Activated T-helper 2 cell treated with anti-CD3 and anti-CD28 coated beads, Interferon-gamma antibody, Interleukin-2, Interleukin-4, amounts not matched to agents 10 μg/mL and 5 μg/mL and 100 μg/mL, durations not matched to agents 14 hours and 24 hours and 36 hours (primary cell): ENCODE results near the gene CYP19A1. TPM values are rescaled to one million over a fixed set of nuclear protein-coding genes. Genes with fewer than 3 reads are reported as not detected.
"Not testable (repeated sequence)": the region's sequence is repeated elsewhere in the genome, so short reads cannot be mapped to it uniquely, and the experiment has no call there.

Experiments
- DNase-seq: peaks from one replicate; pipeline ENCODE4 v3.0.0; 2021; ENCODE audit warnings: low spot score
- H3K27ac Mint-ChIP-seq: one replicate; pipeline ENCODE4 v1.8.0; 2021; ENCODE audit warnings: mixed read lengths
- H3K27me3 Mint-ChIP-seq: one replicate; pipeline ENCODE4 v1.8.0; 2021; ENCODE audit warnings: low read depth, mixed read lengths
- H3K36me3 Mint-ChIP-seq: one replicate; pipeline ENCODE4 v1.8.0; 2021; ENCODE audit warnings: low read depth, mixed read lengths
- H3K4me1 Mint-ChIP-seq: one replicate; pipeline ENCODE4 v1.8.0; 2021; ENCODE audit warnings: low read depth, mixed read lengths
- H3K4me3 Mint-ChIP-seq: one replicate; pipeline ENCODE4 v1.8.0; 2021; ENCODE audit warnings: low read depth, mild to moderate bottlenecking, moderate library complexity, mixed read lengths
- H3K9me3 Mint-ChIP-seq: one replicate; pipeline ENCODE4 v1.8.0; 2021; ENCODE audit warnings: mixed read lengths
- intact Hi-C: fragments of 100-400 bp; cut with micrococcal nuclease; formaldehyde crosslinking; loops from one replicate; pipeline ENCODE4 v1.15.1; 2023
- total RNA-seq: library from RNA; stranded (reverse); gene quantifications from 2 replicates; pipeline ENCODE4 v1.2.3, GENCODE V29; 2022

CYP19A1 gene
- total RNA-seq, 1 donor from 2014 or later: 2.3 TPM

DNA sequence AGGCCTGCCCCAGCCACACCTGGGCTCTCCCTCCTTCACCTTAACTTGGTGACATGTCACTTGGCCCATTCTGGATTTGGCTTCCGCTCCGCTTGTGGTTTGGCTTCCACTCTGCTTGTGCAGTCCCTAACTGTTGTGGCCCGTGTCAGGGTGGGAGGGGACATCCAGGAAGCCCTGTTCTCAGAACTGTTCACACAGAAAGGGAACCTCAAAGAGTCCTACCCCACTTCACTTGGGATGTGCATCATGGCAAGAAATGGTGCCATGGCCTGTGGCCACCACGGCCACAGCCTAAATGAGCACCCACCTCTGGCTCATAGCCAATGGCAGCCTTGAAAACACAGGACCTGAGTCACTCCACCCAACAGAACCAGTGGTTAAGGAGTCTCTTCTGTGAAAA, 63.4 kb downstream of the CYP19A1 start:
- intact Hi-C loops: loop anchor here (5.0 kb wide), 1 partner anchor 43 kb away; no protein-coding TSS in a partner anchor
- Mint-ChIP-seq H3K27me3 (peaks cover 17% of the 10 kb centered on the region), H3K27ac (no peak overlapping the region), H3K4me1 (peaks cover 16% of the 10 kb centered on the region), H3K4me3 (no peak overlapping the region), H3K9me3 (no peaks in the 10 kb centered on the region), H3K36me3 (no peaks in the 10 kb centered on the region)
- DNase-seq: peak; percentile 13

GRCh38 chr15:51270706-51271105, 67.7 kb downstream of the CYP19A1 start:
- H3K36me3 Mint-ChIP-seq: no peaks in the 10 kb centered on the region
- intact Hi-C loops: loop anchor here (2.0 to 5.0 kb wide), 2 partner anchors 26 to 38 kb away; no protein-coding TSS in a partner anchor
- H3K9me3 Mint-ChIP-seq: no peaks in the 10 kb centered on the region
- H3K4me3 Mint-ChIP-seq: no peak overlapping the region
- no peak overlapping the region for H3K27ac Mint-ChIP-seq
- H3K27me3 Mint-ChIP-seq: peaks cover 20% of the 10 kb centered on the region
- H3K4me1 Mint-ChIP-seq: peaks cover 13% of the 10 kb centered on the region
- no peak for DNase-seq

DNA sequence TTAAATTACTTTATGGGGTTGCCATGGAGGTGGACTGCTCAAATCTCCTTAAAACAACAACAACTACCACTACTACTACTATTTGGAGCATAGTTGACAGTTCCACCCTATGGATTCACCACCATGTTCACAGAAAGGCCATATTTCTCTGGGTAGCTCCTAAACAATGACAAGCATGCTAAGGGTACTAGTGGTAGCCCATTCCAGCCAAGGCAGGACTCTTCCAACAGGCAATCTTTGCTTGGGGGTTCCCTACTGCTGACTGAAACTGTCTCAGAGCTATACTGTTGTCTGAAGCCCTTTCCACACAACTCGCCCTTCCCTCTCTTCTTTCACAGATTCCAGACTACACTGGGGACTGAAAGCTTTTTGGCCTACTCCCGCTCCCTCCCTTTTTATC, 68.9 kb downstream of the CYP19A1 start:
- Mint-ChIP-seq H3K4me1 (peaks cover 10% of the 10 kb centered on the region), H3K27ac (no peak overlapping the region), H3K27me3 (peaks cover 23% of the 10 kb centered on the region), H3K9me3 (no peaks in the 10 kb centered on the region), H3K36me3 (no peaks in the 10 kb centered on the region), H3K4me3 (no peak overlapping the region)
- no peak for DNase-seq
- intact Hi-C loops: no loop called here

GRCh38 chr15:51267703-51268083, 70.7 kb downstream of the CYP19A1 start:
- Mint-ChIP-seq H3K36me3 (no peaks in the 10 kb centered on the region), H3K9me3 (no peaks in the 10 kb centered on the region), H3K27me3 (peaks cover 23% of the 10 kb centered on the region), H3K4me1 (peaks cover 10% of the 10 kb centered on the region), H3K4me3 (peak overlapping the region; percentile 15), H3K27ac (no peak overlapping the region)
- intact Hi-C loops: no loop called here
- no peak for DNase-seq

DNA sequence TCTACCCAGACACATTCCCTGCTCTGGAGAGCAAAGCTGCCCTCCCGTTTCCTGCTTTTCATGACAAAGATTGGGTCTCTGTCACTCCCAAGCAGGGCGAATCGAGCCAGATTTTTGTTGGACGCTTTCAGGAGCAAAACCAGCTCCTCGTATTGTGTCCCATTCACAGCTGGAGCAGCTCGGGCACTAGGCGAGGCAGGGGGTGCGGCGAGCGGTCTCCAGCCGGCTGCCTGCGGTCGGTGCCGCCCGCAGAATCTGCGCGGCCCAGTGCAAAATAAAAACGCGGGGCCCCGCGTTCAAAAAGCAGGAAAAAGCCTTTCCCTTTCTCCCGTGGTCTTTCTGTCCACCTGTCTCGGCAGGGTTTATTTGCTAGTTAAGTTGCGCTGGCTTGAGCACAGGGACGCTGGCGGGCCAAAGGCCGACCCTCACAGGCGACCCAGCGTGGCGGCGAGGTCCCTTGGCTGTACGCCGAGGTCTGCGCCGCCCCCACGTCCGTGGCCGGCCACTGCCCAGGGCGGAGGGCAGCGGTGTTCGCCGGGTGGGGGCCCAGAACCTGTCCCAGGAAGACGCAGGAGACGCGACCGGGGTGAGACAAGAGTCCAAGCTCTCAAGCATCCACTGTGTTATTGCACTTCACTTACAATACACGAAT, 71.2 kb downstream of the CYP19A1 start:
- H3K27me3 Mint-ChIP-seq: peaks cover 23% of the 10 kb centered on the region
- no peak overlapping the region for H3K27ac Mint-ChIP-seq
- peak overlapping the region; percentile 50 for H3K4me3 Mint-ChIP-seq
- DNase-seq: no peak
- H3K36me3 Mint-ChIP-seq: no peaks in the 10 kb centered on the region
- intact Hi-C loops: no loop called here
- H3K9me3 Mint-ChIP-seq: no peaks in the 10 kb centered on the region
- peaks cover 10% of the 10 kb centered on the region for H3K4me1 Mint-ChIP-seq

- intact Hi-C loops: no loop called here
- no peak for DNase-seq
- H3K4me1 Mint-ChIP-seq: peaks cover 10% of the 10 kb centered on the region
- H3K27me3 Mint-ChIP-seq: peaks cover 23% of the 10 kb centered on the region
- H3K27ac Mint-ChIP-seq: no peak overlapping the region
- no peaks in the 10 kb centered on the region for H3K36me3 Mint-ChIP-seq
- H3K9me3 Mint-ChIP-seq: peaks cover under 1% of the 10 kb centered on the region
- peak overlapping the region; percentile 50 for H3K4me3 Mint-ChIP-seq
Measured at GRCh38 chr15:51266656-51267050, 71.7 kb downstream of the CYP19A1 start.

DNA sequence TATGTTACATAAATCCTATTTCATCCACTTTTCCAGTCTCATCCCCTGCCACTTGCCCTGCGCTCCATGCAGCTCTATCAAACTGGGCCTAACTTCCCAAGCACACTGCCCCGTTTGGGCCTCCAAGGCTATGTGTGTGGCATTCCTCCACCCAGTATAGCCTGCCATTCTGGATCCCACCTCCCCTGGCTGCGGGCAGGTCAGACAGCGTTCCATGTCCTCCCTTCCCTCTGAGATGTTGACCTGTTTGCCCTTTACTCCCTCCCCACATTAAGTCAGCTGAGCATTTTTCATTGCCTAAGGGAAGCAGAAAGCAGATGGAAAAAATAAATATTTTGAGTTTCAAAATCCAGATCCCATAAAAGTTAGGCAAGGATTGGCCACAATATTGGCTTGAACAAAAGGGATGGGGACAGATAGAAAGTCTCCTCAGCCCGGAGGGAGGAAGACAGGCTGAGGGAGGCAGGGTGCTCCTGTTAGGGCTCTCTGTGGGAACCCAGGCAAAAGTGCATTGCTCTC, 73.3 kb downstream of the CYP19A1 start:
- no peak for DNase-seq
- Mint-ChIP-seq H3K4me3 (no peak overlapping the region), H3K36me3 (peaks cover 4% of the 10 kb centered on the region), H3K27me3 (peaks cover 23% of the 10 kb centered on the region), H3K4me1 (peaks cover 11% of the 10 kb centered on the region), H3K27ac (no peak overlapping the region), H3K9me3 (peaks cover 7% of the 10 kb centered on the region)
- intact Hi-C loops: no loop called here

GRCh38 chr15:51263726-51264125, 74.7 kb downstream of the CYP19A1 start:
- Mint-ChIP-seq H3K27me3 (peaks cover 21% of the 10 kb centered on the region), H3K9me3 (peaks cover 7% of the 10 kb centered on the region), H3K4me1 (peaks cover 19% of the 10 kb centered on the region), H3K36me3 (peaks cover 4% of the 10 kb centered on the region), H3K4me3 (no peak overlapping the region), H3K27ac (no peak overlapping the region)
- DNase-seq: no peak
- intact Hi-C loops: no loop called here

DNA sequence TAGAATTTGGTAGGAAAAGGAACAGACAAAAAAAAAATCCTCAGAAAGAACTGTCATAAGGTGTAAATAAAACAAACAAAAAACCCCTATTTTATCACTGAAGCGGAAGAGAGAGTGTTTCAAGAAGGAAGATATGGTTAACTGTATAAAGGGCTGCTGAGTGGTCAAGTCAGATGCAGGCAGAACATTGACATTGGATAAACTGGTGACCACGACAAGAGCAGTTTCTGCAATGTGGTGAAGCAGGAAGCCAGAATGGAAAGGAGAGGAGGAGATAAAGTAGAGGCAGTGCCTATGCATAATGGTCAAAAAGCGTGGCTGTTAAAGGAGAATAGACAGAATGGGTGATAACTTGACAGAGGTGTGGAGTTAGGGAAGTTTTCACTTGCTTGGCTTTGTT, 75.3 kb downstream of the CYP19A1 start:
- Mint-ChIP-seq H3K9me3 (peaks cover 7% of the 10 kb centered on the region), H3K36me3 (peaks cover 4% of the 10 kb centered on the region), H3K27ac (no peak overlapping the region), H3K4me3 (no peak overlapping the region), H3K27me3 (peaks cover 18% of the 10 kb centered on the region), H3K4me1 (peaks cover 14% of the 10 kb centered on the region)
- no peak for DNase-seq
- intact Hi-C loops: no loop called here

- H3K4me1 Mint-ChIP-seq: peaks cover 11% of the 10 kb centered on the region
- H3K9me3 Mint-ChIP-seq: peaks cover 7% of the 10 kb centered on the region
- intact Hi-C loops: no loop called here
- no peak overlapping the region for H3K27ac Mint-ChIP-seq
- peaks cover 4% of the 10 kb centered on the region for H3K36me3 Mint-ChIP-seq
- no peak for DNase-seq
- peaks cover 15% of the 10 kb centered on the region for H3K27me3 Mint-ChIP-seq
- H3K4me3 Mint-ChIP-seq: no peak overlapping the region
Measured at GRCh38 chr15:51262463-51262862, 75.9 kb downstream of the CYP19A1 start.

DNA sequence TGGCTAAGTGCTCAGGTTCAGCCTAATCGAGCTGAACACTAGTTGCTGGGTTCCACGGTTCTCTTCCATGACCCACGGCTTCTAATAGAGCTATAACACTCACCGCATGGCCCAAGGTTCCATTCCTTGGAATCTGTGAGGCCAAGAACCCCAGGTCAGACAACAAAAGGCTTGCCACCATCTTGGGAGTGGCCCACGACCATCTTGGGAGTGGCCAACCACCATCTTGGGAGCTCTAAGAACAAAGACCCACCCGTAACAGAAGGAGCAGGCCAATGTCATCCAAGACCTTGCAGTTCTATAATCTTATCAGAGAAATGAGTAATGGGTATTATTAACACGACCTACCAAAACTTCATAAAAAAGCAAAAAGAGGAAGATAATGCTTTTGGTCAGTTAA, 77.3 kb downstream of the CYP19A1 start:
- H3K9me3 Mint-ChIP-seq, DNase-seq, intact Hi-C loops, H3K4me3 Mint-ChIP-seq, H3K27ac Mint-ChIP-seq, H3K36me3 Mint-ChIP-seq: not testable (repeated sequence)
- H3K27me3 Mint-ChIP-seq: peaks cover 10% of the 10 kb centered on the region
- H3K4me1 Mint-ChIP-seq: peaks cover 11% of the 10 kb centered on the region

- Mint-ChIP-seq H3K27me3 (peaks cover 3% of the 10 kb centered on the region), H3K27ac (no peak overlapping the region), H3K4me3 (no peak overlapping the region), H3K4me1 (peaks cover 11% of the 10 kb centered on the region), H3K36me3 (peaks cover 4% of the 10 kb centered on the region), H3K9me3 (peaks cover 7% of the 10 kb centered on the region)
- no peak for DNase-seq
- intact Hi-C loops: no loop called here
Measured at GRCh38 chr15:51260202-51260601, 78.2 kb downstream of the CYP19A1 start.

- Mint-ChIP-seq H3K27ac (no peak overlapping the region), H3K4me1 (peaks cover 20% of the 10 kb centered on the region), H3K4me3 (no peak overlapping the region), H3K27me3 (peaks cover 12% of the 10 kb centered on the region), H3K9me3 (no peaks in the 10 kb centered on the region), H3K36me3 (no peaks in the 10 kb centered on the region)
- intact Hi-C loops: no loop called here
- DNase-seq: no peak
Measured at GRCh38 chr15:51255533-51255932, 82.9 kb downstream of the CYP19A1 start.
